Measurements from ENCODE around the gene APOBEC3G. TPM values are rescaled to one million over a fixed set of nuclear protein-coding genes. Genes with fewer than 3 reads are reported as not detected.

APOBEC3G gene
- total and polyA plus RNA-seq, 10 of the 15 experiments (the other 5 are each of a cell fraction or from before 2014, with no cell fraction given), result 103 to 232 (median 152) TPM

GRCh38 chr22:39089928-39090327 lies 12.9 kb downstream of the APOBEC3G start:
- BruUV-seq (replicated peaks), result no TSS peak
- H3K79me2 ChIP-seq (ENCODE audit: control insufficient read depth, insufficient read depth, low read length), result no peaks in the 10 kb centered on the region
- no peak overlapping the region for H3K4me3 ChIP-seq
- in situ Hi-C loops (cut with MboI) (no loop called here), intact Hi-C loops (cut with micrococcal nuclease; ENCODE audit: unreplicated experiment) (no loop called here)
- POLR2A ChIA-PET, result interaction anchor here (1.6 kb wide), 1 partner anchor 9 kb away, joined by 6 read pairs; no protein-coding TSS in a partner anchor
- peaks cover 32% of the 10 kb centered on the region for H3K4me1 ChIP-seq (ENCODE audit: control insufficient read depth, insufficient read depth, low read length)
- SMC1A ChIA-PET (ENCODE audit: uncharacterized antibody, unreplicated experiment), result interaction anchor here (1.0 to 1.8 kb wide), 2 partner anchors 9 to 59 kb away, joined by 3 to 10 read pairs; no protein-coding TSS in a partner anchor
- H3K4me2 ChIP-seq (ENCODE audit: control insufficient read depth, insufficient read depth), result no peak overlapping the region
- RAD21 ChIA-PET (ENCODE audit: unreplicated experiment), result no interaction called here
- TF ChIP-seq SUPT20H (IDR thresholded peaks at IDR 0.05; ENCODE audit: borderline replicate concordance, control insufficient read depth, low read depth, low read length) (no peak), POLR2AphosphoS5 (IDR thresholded peaks at IDR 0.05; ENCODE audit: low read length) (no peak), TARDBP (IDR thresholded peaks at IDR 0.05; ENCODE audit: borderline replicate concordance) (no peak), CTCF (IDR thresholded peaks at IDR 0.05 in 2 of 3, conservative IDR thresholded peaks at IDR 0.05 in 1 of 3; ENCODE audit: control insufficient read depth in 2 of 3, extremely low read depth in 1 of 3, insufficient read depth in 1 of 3, low read depth in 3 of 3, low read length in 3 of 3) (no peak), MAX (IDR thresholded peaks at IDR 0.05; ENCODE audit: low read depth, low read length) (no peak), IRF5 (IDR thresholded peaks at IDR 0.05; ENCODE audit: borderline replicate concordance) (no peak), ZNF24 (IDR thresholded peaks at IDR 0.05) (no peak), TCF3 (IDR thresholded peaks at IDR 0.05; ENCODE audit: borderline replicate concordance, insufficient read depth, low read depth, low read length) (no peak), PML (IDR thresholded peaks at IDR 0.05; ENCODE audit: low read length) (no peak), ATF7 (IDR thresholded peaks at IDR 0.05; ENCODE audit: low read depth) (no peak), GATAD2B (conservative IDR thresholded peaks at IDR 0.05; ENCODE audit: low read depth) (no peak), ZNF687 (IDR thresholded peaks at IDR 0.05) (no peak), TAF1 (IDR thresholded peaks at IDR 0.05; ENCODE audit: borderline replicate concordance, low read depth, low read length) (no peak), SPI1 (IDR thresholded peaks at IDR 0.05; ENCODE audit: borderline replicate concordance, insufficient read depth, low read depth, low read length) (no peak), POLR2A (IDR thresholded peaks at IDR 0.05; ENCODE audit: low read depth, low read length) (no peak), SMAD5 (IDR thresholded peaks at IDR 0.05; ENCODE audit: low read depth) (no peak), ZNF274 (IDR thresholded peaks at IDR 0.05; ENCODE audit: insufficient read depth, insufficient read length) (no peak), IKZF2 (IDR thresholded peaks at IDR 0.05) (no peak)
- H3K9ac ChIP-seq (ENCODE audit: control insufficient read depth, insufficient read depth, low read length), result no peak overlapping the region
- WGBS (ENCODE audit: insufficient coverage, insufficient replicate concordance, low lambda C conversion rate, missing lambda C conversion rate), result 52% methylated on average over 6 of the region's 6 CpGs
- no peak for DNase-seq (ENCODE audit: low read depth, low spot score)
- no peaks in the 10 kb centered on the region for H4K20me1 ChIP-seq (ENCODE audit: control insufficient read depth, insufficient read depth)
- no peak for FAIRE-seq
- CTCF ChIA-PET, result no interaction called here
- H3K27me3 ChIP-seq (replicated peaks in 1 of 2; ENCODE audit: control insufficient read depth in 2 of 2, insufficient read depth in 2 of 2, low read length in 1 of 2), result no peaks in the 10 kb centered on the region
- H3K9me3 ChIP-seq (replicated peaks; ENCODE audit: control insufficient read depth, insufficient read depth, low read length), result no peaks in the 10 kb centered on the region
- no peak overlapping the region for H2AFZ ChIP-seq (ENCODE audit: control insufficient read depth, low read depth, low read length)
- ATAC-seq, result no peak
- no peak overlapping the region for H3K27ac ChIP-seq (ENCODE audit: control insufficient read depth, insufficient read depth)
- no peaks in the 10 kb centered on the region for H3K36me3 ChIP-seq (ENCODE audit: control insufficient read depth in 2 of 2, insufficient read depth in 2 of 2, low read length in 1 of 2)
